SK-MEL-5 (cell line): ENCODE measurements around the gene MLPH. TPM values are rescaled to one million over a fixed set of nuclear protein-coding genes. Genes with fewer than 3 reads are reported as not detected.

Experiments
- DNase-seq: peaks from one replicate; pipeline ENCODE4 v3.0.0-alpha.2; 2016; ENCODE audit warnings: low read depth, low spot score
- in situ Hi-C: cut with HindIII; loops from 2 replicates; pipeline ENCODE4 v1.10.0; 2016; ENCODE audit warnings: low sequenced_read_pairs, high pct_unique_total_duplicates, low pct_unique_long_range_greater_than_20kb
- total RNA-seq: library from RNA; depleted of rRNA; stranded (reverse); fragments of >200 nt; shearing (Covaris generic); gene quantifications from 2 replicates; pipeline ENCODE4 v1.2.3, GENCODE V29; 2014

The MLPH gene
- total RNA-seq, 1 experiment from 2014 or later: 92.8 TPM

- in situ Hi-C loops: no loop called here
- DNase-seq: no peak
Observed at GRCh38 chr2:237541243-237541642, 54.2 kb downstream of the MLPH start.

- in situ Hi-C loops: no loop called here
- DNase-seq: no peak
Observed at GRCh38 chr2:237542001-237542704, 55.1 kb downstream of the MLPH start.

- in situ Hi-C loops: no loop called here
- DNase-seq: no peak
Observed at GRCh38 chr2:237546040-237546875, 59.2 kb downstream of the MLPH start.

GRCh38 chr2:237546876-237547395 is 59.9 kb downstream of the MLPH start:
- in situ Hi-C loops: no loop called here
- no peak for DNase-seq

- DNase-seq: no peak
- in situ Hi-C loops: no loop called here
Observed at GRCh38 chr2:237547841-237548416, 60.9 kb downstream of the MLPH start.

GRCh38 chr2:237549216-237549615 is 62.2 kb downstream of the MLPH start:
- in situ Hi-C loops: no loop called here
- DNase-seq: no peak

- in situ Hi-C loops: no loop called here
- no peak for DNase-seq
Observed at GRCh38 chr2:237549643-237550415, 62.8 kb downstream of the MLPH start.

- in situ Hi-C loops: no loop called here
Observed at GRCh38 chr2:237551071-237551574, 64.1 kb downstream of the MLPH start.

GRCh38 chr2:237552908-237553307 is 65.9 kb downstream of the MLPH start:
- in situ Hi-C loops: no loop called here
- no peak for DNase-seq

More at GRCh38 chr2:237551071-237551574, 64.1 kb downstream of the MLPH start:
- DNase-seq: no peak

GRCh38 chr2:237553948-237554347 is 66.9 kb downstream of the MLPH start:
- in situ Hi-C loops: no loop called here
- DNase-seq: no peak

GRCh38 chr2:237555560-237555959 is 68.5 kb downstream of the MLPH start:
- in situ Hi-C loops: no loop called here
- DNase-seq: no peak

- DNase-seq: no peak
- in situ Hi-C loops: no loop called here
Observed at GRCh38 chr2:237556773-237557632, 70.0 kb downstream of the MLPH start.

GRCh38 chr2:237557633-237558015 is 70.6 kb downstream of the MLPH start:
- in situ Hi-C loops: no loop called here

GRCh38 chr2:237558961-237559641 is 72.0 kb downstream of the MLPH start:
- DNase-seq: peak; percentile 25
- in situ Hi-C loops: no loop called here

More at GRCh38 chr2:237557633-237558015, 70.6 kb downstream of the MLPH start:
- no peak for DNase-seq

GRCh38 chr2:237561221-237561620 is 74.2 kb downstream of the MLPH start:
- in situ Hi-C loops: no loop called here
- DNase-seq: no peak

GRCh38 chr2:237563816-237564215 is 76.8 kb downstream of the MLPH start:
- in situ Hi-C loops: no loop called here
- DNase-seq: no peak
